Esophagus squamous epithelium (tissue), 4 donors: ENCODE measurements around the gene RREB1.

Experiments used
- CTCF ChIP-seq, 6 experiments: fragments of 450-650 bp in 4 of 6; fragments of 200-600 bp in 2 of 6; sonication (generic) in 2 of 6; IDR thresholded peaks; one replicate each; pipeline ENCODE4 v1.5.1; 2016 to 2019; ENCODE audit warnings: antibody characterized with exemption in 6 of 6, mild to moderate bottlenecking in 4 of 6, moderate library complexity in 4 of 6
- POLR2A ChIP-seq, 4 donors: fragments of 450-650 bp; IDR thresholded peaks; one replicate each; pipeline ENCODE4 v1.6.1; 2017; ENCODE audit warnings: antibody characterized with exemption in 4 of 4, mild to moderate bottlenecking in 4 of 4, moderate library complexity in 3 of 4

- TF ChIP-seq CTCF (IDR thresholded peaks at IDR 0.05): no peak
- no peak for TF ChIP-seq POLR2A (IDR thresholded peaks at IDR 0.05)
Measured at GRCh38 chr6:7268362-7268761, 160.6 kb downstream of the RREB1 start.
